HG02571 (cell line): ENCODE data around the gene GALNT18.
"Not testable (repeated sequence)": the region's sequence is repeated elsewhere in the genome, so short reads cannot be mapped to it uniquely, and the experiment has no call there.

Experiments used
- ATAC-seq: cut with Tn5 transposase; IDR thresholded peaks from one replicate; pipeline ENCODE4 v1.9.1; 2021; ENCODE audit warnings: mild to moderate bottlenecking, moderate library complexity; ENCODE audit not compliant: unreplicated experiment

Gene GALNT18

GRCh38 chr11:11366793-11367192 is 255.0 kb downstream of the GALNT18 start:
- ATAC-seq, result no peak

- no peak for ATAC-seq
Observed at GRCh38 chr11:11363674-11364073, 258.1 kb downstream of the GALNT18 start.

- ATAC-seq, result no peak
Observed at GRCh38 chr11:11359611-11360010, 262.2 kb downstream of the GALNT18 start.

- ATAC-seq, result no peak
Observed at GRCh38 chr11:11356842-11357241, 265.0 kb downstream of the GALNT18 start.

GRCh38 chr11:11352878-11353277 is 268.9 kb downstream of the GALNT18 start, which contains the start of gene CSNK2A3:
Gene CSNK2A3, minus strand, starts transcription at chr11:11353250. Its CDS starts 131 bp downstream, at chr11:11353119.
- ATAC-seq, result not testable (repeated sequence)

GRCh38 chr11:11351851-11352250 is 270.0 kb downstream of the GALNT18 start:
- not testable (repeated sequence) for ATAC-seq

GRCh38 chr11:11351042-11351586 is 270.7 kb downstream of the GALNT18 start:
- no peak for ATAC-seq

- no peak for ATAC-seq
Observed at GRCh38 chr11:11349870-11350337, 271.9 kb downstream of the GALNT18 start.

- ATAC-seq, result no peak
Observed at GRCh38 chr11:11349106-11349825, 272.5 kb downstream of the GALNT18 start.

GRCh38 chr11:11348303-11348702 is 273.5 kb downstream of the GALNT18 start:
- ATAC-seq, result no peak

GRCh38 chr11:11347592-11347991 is 274.2 kb downstream of the GALNT18 start:
- ATAC-seq, result no peak

GRCh38 chr11:11346303-11346702 is 275.5 kb downstream of the GALNT18 start:
- no peak for ATAC-seq

GRCh38 chr11:11345099-11345498 is 276.7 kb downstream of the GALNT18 start:
- ATAC-seq, result no peak

GRCh38 chr11:11344045-11344444 is 277.8 kb downstream of the GALNT18 start:
- ATAC-seq, result no peak

GRCh38 chr11:11338304-11338703 is 283.5 kb downstream of the GALNT18 start:
- ATAC-seq, result no peak

GRCh38 chr11:11336664-11337063 is 285.1 kb downstream of the GALNT18 start:
- ATAC-seq, result no peak

- ATAC-seq, result no peak
Observed at GRCh38 chr11:11335043-11335442, 286.8 kb downstream of the GALNT18 start.

GRCh38 chr11:11334607-11335006 is 287.2 kb downstream of the GALNT18 start:
- no peak for ATAC-seq

GRCh38 chr11:11332141-11332710 is 289.6 kb downstream of the GALNT18 start:
- no peak for ATAC-seq

- ATAC-seq, result no peak
Observed at GRCh38 chr11:11329062-11329806, 292.6 kb downstream of the GALNT18 start.

- ATAC-seq, result no peak
Observed at GRCh38 chr11:11324090-11324489, 297.7 kb downstream of the GALNT18 start.
